SK-N-SH treated with all-trans-retinoic acid at 6 μM for 48 hours (cell line): ENCODE measurements around the gene FGGY.
A peak's percentile ranks its signal among the peaks of the same experiment; 100 is the strongest.

Experiments
- ATAC-seq: fragments of 200-7000 bp; cut with Tn5 transposase; 3 replicates; pipeline ENCODE4 v1.9.1; 2020; ENCODE audit warnings: mild to moderate bottlenecking, moderate library complexity
- ARNTL ChIP-seq: fragments of 450-650 bp; formaldehyde crosslinking; IDR thresholded peaks from 2 replicates; pipeline ENCODE4 v1.5.0; 2020; ENCODE audit warnings: low read depth, mild to moderate bottlenecking, moderate library complexity, borderline replicate concordance
- BACH2 ChIP-seq: fragments of 250-450 bp; sonication (Bioruptor Pico); IDR thresholded peaks from 2 replicates; pipeline ENCODE4 v1.9.0; 2021; ENCODE audit warnings: mild to moderate bottlenecking, borderline replicate concordance
- CREB5 ChIP-seq: fragments of 250-450 bp; sonication (Bioruptor Pico); IDR thresholded peaks from 2 replicates; pipeline ENCODE4 v1.5.1; 2020; ENCODE audit warnings: low read depth, mild to moderate bottlenecking, moderate library complexity
- CSDC2 ChIP-seq: fragments of 250-450 bp; sonication (Bioruptor Pico); IDR thresholded peaks from 2 replicates; pipeline ENCODE4 v1.5.0; 2020; ENCODE audit warnings: mild to moderate bottlenecking, moderate library complexity
- CSRNP3 ChIP-seq: fragments of 250-450 bp; sonication (Bioruptor Pico); IDR thresholded peaks from 2 replicates; pipeline ENCODE4 v1.5.1; 2021; ENCODE audit warnings: mild to moderate bottlenecking, moderate library complexity
- ESRRG ChIP-seq: fragments of 250-450 bp; sonication (Bioruptor Pico); IDR thresholded peaks from 2 replicates; pipeline ENCODE4 v1.6.1; 2021; ENCODE audit warnings: mild to moderate bottlenecking
- GLIS3 ChIP-seq: fragments of 250-450 bp; sonication (Bioruptor Pico); IDR thresholded peaks from 2 replicates; pipeline ENCODE4 v1.5.0; 2020; ENCODE audit warnings: mild to moderate bottlenecking, moderate library complexity
- ISL1 ChIP-seq: fragments of 250-450 bp; sonication (Bioruptor Pico); IDR thresholded peaks from 2 replicates; pipeline ENCODE4 v2.1.2; 2022; ENCODE audit warnings: mild to moderate bottlenecking, moderate library complexity
- OSR1 ChIP-seq: fragments of 250-450 bp; sonication (Bioruptor Pico); IDR thresholded peaks from 2 replicates; pipeline ENCODE4 v1.8.0; 2022; ENCODE audit warnings: moderate library complexity, mild to moderate bottlenecking, inconsistent platforms
- PATZ1 ChIP-seq: fragments of 250-450 bp; sonication (Bioruptor Pico); IDR thresholded peaks from 2 replicates; pipeline ENCODE4 v1.8.0; 2020; ENCODE audit warnings: mild to moderate bottlenecking, moderate library complexity, borderline replicate concordance
- POU6F1 ChIP-seq: fragments of 250-450 bp; sonication (Bioruptor Pico); IDR thresholded peaks from 2 replicates; pipeline ENCODE4 v1.8.0; 2021; ENCODE audit warnings: low read depth, mild to moderate bottlenecking, moderate library complexity, borderline replicate concordance
- PPARA ChIP-seq: fragments of 250-450 bp; sonication (Bioruptor Pico); IDR thresholded peaks from 2 replicates; pipeline ENCODE4 v1.5.0; 2020; ENCODE audit warnings: mild to moderate bottlenecking, borderline replicate concordance
- RARB ChIP-seq: fragments of 250-450 bp; sonication (Bioruptor Pico); IDR thresholded peaks from 2 replicates; pipeline ENCODE4 v1.8.0; 2021; ENCODE audit warnings: mild to moderate bottlenecking, moderate library complexity
- SNAI2 ChIP-seq: fragments of 250-450 bp; sonication (Bioruptor Pico); IDR thresholded peaks from 2 replicates; pipeline ENCODE4 v1.5.0; 2020; ENCODE audit warnings: mild to moderate bottlenecking, moderate library complexity
- TCF4 ChIP-seq: fragments of 250-450 bp; sonication (Bioruptor Pico); IDR thresholded peaks from 2 replicates; pipeline ENCODE4 v1.8.0; 2021; ENCODE audit warnings: mild to moderate bottlenecking, moderate library complexity, borderline replicate concordance
- TOX ChIP-seq: fragments of 250-450 bp; sonication (Bioruptor Pico); IDR thresholded peaks from 2 replicates; pipeline ENCODE4 v1.8.0; 2021; ENCODE audit warnings: mild to moderate bottlenecking, moderate library complexity, borderline replicate concordance
- TSHZ2 ChIP-seq: fragments of 250-450 bp; sonication (Bioruptor Pico); IDR thresholded peaks from 2 replicates; pipeline ENCODE4 v1.5.0; 2020; ENCODE audit warnings: mild to moderate bottlenecking, moderate library complexity
- ZC3H10 ChIP-seq: fragments of 250-450 bp; sonication (Bioruptor Pico); IDR thresholded peaks from 2 replicates; pipeline ENCODE4 v1.5.1; 2021; ENCODE audit warnings: mild to moderate bottlenecking, moderate library complexity
- ZFP3 ChIP-seq: fragments of 250-450 bp; sonication (Bioruptor Pico); IDR thresholded peaks from 2 replicates; pipeline ENCODE4 v1.5.0; 2020; ENCODE audit warnings: mild to moderate bottlenecking, moderate library complexity
- ZNF565 ChIP-seq: fragments of 450-650 bp; formaldehyde crosslinking; conservative IDR thresholded peaks from 2 replicates; pipeline ENCODE4 v1.5.0; 2020; ENCODE audit warnings: low read depth, mild to moderate bottlenecking, moderate library complexity
- ZNF70 ChIP-seq: fragments of 450-650 bp; formaldehyde crosslinking; IDR thresholded peaks from 2 replicates; pipeline ENCODE4 v1.5.0; 2020; ENCODE audit warnings: mild to moderate bottlenecking, moderate library complexity
- ZNF8 ChIP-seq: fragments of 450-650 bp; formaldehyde crosslinking; IDR thresholded peaks from 2 replicates; pipeline ENCODE4 v1.5.0; 2020; ENCODE audit warnings: mild to moderate bottlenecking, moderate library complexity

Gene FGGY

GRCh38 chr1:59748123-59748522 is 451.2 kb downstream of the FGGY start:
- TF ChIP-seq ZNF8 (CRISPR knock-in tag) (no peak), PATZ1 (CRISPR knock-in tag) (no peak), CSRNP3 (CRISPR knock-in tag) (no peak), ZFP3 (CRISPR knock-in tag) (no peak), PPARA (CRISPR knock-in tag) (no peak), CSDC2 (no peak), OSR1 (no peak), RARB (CRISPR knock-in tag) (no peak), CREB5 (CRISPR knock-in tag) (no peak), ARNTL (CRISPR knock-in tag) (no peak), SNAI2 (CRISPR knock-in tag) (no peak), BACH2 (CRISPR knock-in tag) (no peak)
- no peak for ATAC-seq

GRCh38 chr1:59750328-59751003 is 453.6 kb downstream of the FGGY start:
- ATAC-seq = peak; percentile 87
- TF ChIP-seq TOX = no peak
- no peak for TF ChIP-seq OSR1

- TF ChIP-seq ZC3H10 (CRISPR knock-in tag) = no peak
- TF ChIP-seq, all 23 proteins: peak for 0
- no peak for ATAC-seq
These were observed 454.1 kb downstream of the FGGY start for GRCh38 chr1:59751004-59751395.

GRCh38 chr1:59751801-59752200 is 454.9 kb downstream of the FGGY start:
- ATAC-seq = no peak
- TF ChIP-seq PATZ1 (CRISPR knock-in tag) (no peak), SNAI2 (CRISPR knock-in tag) (no peak), ZNF8 (CRISPR knock-in tag) (no peak), ISL1 (CRISPR knock-in tag) (no peak), PPARA (CRISPR knock-in tag) (no peak), CSRNP3 (CRISPR knock-in tag) (no peak), ARNTL (CRISPR knock-in tag) (no peak), OSR1 (no peak), GLIS3 (no peak), ZNF70 (CRISPR knock-in tag) (no peak), TSHZ2 (CRISPR knock-in tag) (no peak), CREB5 (CRISPR knock-in tag) (no peak), TCF4 (CRISPR knock-in tag) (no peak), ZC3H10 (CRISPR knock-in tag) (no peak), POU6F1 (CRISPR knock-in tag) (no peak), ESRRG (CRISPR knock-in tag) (no peak), ZNF565 (CRISPR knock-in tag) (no peak), RARB (CRISPR knock-in tag) (no peak)
